GM21390 (cell line): ENCODE data around the gene DGUOK.
A peak's percentile ranks its signal among the peaks of the same experiment; 100 is the strongest.

Source experiments
- ATAC-seq: cut with Tn5 transposase; IDR thresholded peaks from one replicate; pipeline ENCODE4 v1.9.1; 2021; ENCODE audit not compliant: unreplicated experiment

The DGUOK gene

GRCh38 chr2:73993778-73994177, 67.1 kb downstream of the DGUOK start:
- no peak for ATAC-seq

GRCh38 chr2:73994178-73994831, 67.6 kb downstream of the DGUOK start:
- ATAC-seq: no peak

GRCh38 chr2:73995810-73996209, 69.1 kb downstream of the DGUOK start:
- ATAC-seq: no peak

DNA sequence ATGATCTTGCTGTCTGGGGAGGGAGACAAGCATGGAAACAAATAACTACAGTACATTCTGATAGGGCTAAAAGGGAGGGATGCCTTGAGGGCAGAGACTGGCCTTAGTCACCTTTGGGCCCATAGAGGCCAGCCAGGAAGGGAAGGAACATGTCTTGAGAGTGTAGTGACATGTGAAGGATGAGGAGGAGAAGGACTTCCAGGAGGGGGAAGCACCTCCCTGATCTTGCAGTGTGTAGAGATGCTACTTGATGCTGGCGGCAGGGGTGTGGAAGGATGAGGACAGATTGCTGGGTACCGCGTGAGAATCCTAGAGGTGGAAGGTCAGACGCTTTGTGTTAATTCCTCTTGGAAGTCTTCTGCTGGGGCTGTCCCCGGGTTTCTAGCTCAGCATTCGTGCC, 71.1 kb downstream of the DGUOK start:
- no peak for ATAC-seq

GRCh38 chr2:73998451-73998850, 71.8 kb downstream of the DGUOK start:
- no peak for ATAC-seq

DNA sequence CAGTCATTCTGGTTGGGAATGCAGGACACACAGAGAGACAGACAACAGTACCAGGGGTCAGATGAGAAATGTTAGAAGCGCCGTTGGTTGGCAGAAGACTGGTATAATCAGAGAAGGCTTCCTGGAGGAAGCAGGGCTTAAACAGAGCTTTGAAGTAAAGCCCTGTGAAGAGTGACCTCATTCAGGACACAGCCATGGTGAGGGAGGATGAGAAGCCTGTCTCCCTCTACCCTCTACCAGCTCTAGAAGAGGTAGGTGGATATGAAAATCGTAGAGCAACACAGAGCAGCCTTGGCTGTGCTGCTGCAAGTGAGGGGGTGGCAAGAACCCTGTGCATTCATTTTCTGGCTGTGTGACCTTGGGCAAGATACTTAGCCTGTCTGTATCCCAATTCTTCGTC, 72.3 kb downstream of the DGUOK start:
- ATAC-seq: no peak

GRCh38 chr2:73999881-74000597, 73.4 kb downstream of the DGUOK start:
- no peak for ATAC-seq

DNA sequence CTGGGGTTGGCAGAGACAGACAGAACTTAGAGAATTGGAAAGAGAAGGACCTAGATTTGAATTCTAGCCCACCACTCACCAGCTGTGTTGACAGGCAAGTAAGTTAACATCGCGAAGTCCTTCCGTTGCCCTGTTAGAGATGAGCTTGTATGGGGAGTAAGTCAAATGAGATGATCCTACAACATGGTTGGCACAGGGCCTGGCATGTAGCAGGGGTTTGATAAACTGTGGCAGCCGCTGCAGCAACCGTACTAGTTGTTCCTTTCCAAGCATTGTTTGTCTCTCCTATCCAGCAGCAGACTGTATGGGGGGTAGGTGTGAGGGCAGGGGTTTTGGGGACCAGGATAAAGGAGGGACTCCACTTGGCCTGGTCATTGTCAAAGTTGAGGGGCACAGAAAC, 74.0 kb downstream of the DGUOK start:
- ATAC-seq: no peak

- no peak for ATAC-seq
Observed at GRCh38 chr2:74001121-74001520, 74.4 kb downstream of the DGUOK start.

DNA sequence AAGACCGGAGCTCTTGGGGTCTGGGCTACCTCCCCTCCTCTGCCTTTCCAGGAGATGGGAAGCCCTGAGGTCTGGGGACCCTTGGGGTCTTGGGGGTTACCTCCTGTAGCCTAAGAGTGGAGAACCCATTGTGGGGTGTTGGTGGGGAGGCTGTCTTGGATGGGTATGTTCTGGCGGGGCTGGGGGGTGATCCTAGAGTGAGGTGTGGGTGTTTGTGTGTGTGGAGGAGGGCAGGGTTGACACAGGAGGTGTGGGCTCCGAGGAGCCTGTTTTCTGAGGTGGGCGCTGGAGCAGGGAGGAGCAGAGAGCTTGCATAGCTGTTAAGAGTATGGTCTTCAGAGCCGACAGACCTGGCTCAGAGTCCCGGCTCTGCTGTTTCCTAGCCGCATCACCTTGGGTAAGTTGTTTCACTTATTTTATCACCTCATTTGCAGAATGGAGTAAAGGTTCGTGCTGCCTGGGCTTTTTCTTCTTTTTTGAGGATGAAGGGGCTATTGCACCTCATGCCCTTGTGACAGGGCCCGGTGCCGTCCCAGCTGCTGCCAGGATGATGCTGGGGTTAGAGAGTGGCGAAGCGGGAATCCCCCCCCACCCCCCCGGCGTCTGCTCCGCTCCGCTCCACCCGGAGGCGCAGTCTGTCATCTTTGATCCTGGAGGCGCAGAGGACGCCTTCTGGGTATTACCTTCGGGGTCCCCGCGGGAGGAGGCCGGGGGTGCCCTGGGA, 75.3 kb downstream of the DGUOK start:
- peak; percentile 43 for ATAC-seq

DNA sequence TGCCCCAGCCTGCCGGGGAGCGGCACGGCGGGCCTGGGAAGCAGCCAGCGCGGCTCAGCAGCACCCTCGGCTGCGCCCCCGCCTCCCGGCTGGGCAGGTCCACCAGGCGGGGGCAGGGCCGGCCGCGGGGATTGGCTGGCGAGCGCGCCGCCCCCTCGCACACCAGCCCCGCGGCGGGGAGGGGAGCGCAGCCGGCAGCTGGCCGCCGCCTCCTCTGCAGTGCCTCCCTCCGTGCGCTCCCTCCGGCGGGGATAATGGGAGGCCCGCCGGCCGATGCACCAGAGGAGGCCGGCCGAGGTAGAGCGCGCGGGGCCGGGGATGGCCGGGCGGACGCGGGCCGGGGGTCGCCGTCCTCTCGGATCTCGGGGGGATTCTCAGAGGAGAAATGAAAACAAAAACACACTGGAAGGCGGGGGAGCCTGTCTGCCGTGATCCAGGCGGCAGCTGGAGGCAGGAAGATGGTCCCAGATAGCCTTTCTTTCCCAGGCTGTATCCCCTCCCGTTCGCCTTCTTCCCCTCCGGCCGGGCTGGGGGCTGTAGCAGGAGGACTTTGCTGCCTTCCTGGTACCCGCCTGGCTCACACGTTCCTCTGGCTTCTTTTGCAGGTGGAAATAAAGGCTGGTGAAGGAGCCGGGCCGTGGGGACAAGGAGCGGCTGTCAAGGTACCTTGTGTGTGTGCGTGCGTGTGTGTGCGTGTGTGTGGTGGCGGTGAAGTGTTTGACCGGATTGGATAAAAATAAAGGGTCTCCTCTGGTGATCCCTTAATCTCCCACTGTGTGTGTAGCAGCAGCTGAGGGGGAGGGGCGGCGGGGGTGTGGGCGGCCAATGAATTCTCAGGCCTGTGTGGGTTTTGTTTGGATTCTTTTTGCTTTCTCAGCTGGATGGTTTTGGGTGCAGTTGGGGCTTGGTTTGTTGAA, 76.1 kb downstream of the DGUOK start:
- ATAC-seq: peak; percentile 88

GRCh38 chr2:74003494-74004211, 77.0 kb downstream of the DGUOK start:
- no peak for ATAC-seq

DNA sequence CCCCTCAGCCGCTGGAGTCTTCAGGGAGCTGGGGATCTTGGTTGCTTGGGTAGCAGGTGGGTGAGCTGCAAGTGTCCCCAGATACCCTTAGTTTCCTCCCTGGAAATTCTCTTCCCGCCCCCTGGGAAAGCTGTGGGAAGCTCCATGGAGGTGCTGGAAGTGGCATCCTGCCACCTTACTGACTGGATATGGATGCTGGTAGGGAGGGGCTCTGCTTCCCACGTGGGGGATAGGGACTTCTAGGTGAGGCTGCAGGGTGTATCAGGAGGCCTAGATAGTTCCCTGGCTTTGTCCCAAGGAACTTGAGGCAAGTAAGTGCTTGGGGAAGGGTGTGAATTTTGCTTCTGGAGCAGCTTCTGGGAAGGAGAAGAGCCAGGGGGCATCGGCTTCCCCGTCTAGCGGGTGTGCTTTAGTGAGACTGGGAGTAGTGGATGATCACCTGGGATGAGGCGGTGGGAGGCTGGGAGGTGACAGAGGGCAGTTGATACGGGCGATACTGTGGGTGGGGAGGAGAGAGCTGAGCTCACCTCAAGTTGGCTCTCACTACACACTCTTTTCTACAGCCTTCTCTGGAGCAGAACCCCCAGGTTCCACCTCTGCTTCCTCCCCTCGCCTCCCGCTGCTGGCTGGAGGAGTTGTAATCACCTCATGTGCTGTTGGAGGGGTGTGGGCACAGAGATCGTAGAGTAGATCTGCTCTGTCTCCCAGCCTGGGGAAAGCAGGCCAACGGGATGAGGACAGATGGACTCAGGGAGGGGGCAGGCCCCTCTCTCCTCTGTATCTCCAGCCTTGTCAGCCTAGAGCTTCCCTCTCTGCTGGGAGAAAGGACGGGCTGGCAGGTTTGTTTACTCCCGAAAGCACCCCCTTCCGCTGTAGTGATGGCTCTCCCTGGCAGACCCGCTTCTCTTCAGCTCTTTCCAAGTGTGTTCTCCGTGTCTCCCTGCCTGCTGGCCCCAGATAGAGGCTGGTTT, 77.8 kb downstream of the DGUOK start:
- no peak for ATAC-seq

GRCh38 chr2:74005786-74006185, 79.1 kb downstream of the DGUOK start:
- ATAC-seq: no peak

DNA sequence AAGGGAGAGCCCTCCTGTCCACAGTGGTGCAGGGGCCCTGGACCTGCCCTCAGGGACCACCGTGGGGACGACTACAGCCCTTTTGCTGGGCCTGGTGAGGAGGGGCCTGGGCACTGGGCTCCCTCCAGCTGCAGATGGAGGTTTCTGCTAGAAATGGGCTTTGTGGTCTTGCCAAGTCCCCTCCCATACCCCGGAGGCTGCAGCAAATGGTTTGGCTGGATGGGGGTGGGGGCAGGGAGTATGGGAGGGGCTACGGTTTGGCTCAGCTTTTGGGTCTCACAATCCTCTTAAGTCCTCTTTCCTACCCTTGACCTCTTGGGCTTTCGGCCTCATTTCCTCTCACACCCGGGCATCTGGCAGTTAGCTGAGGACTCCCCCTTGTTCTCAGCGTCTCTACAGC, 79.8 kb downstream of the DGUOK start:
- no peak for ATAC-seq

DNA sequence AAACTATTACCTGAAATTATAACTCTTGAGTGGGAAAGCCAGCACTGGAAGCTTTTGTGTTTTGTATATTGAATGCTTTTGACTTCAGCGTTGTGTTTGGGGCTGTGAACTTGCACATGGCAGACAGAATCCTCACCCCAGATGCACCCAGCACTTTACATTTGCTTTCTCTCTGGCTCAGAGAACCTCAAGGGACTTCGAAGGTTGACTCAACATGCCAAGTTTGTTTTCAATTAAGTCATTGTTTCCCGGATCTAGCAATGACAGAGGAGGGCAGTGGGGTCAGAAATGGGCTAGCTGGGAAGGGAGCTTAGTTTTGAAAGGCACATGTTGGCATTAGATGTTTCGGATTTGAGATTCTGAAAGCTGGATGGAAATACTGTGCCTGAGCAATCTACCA, 80.4 kb downstream of the DGUOK start:
- ATAC-seq: no peak

- no peak for ATAC-seq
Observed at GRCh38 chr2:74007711-74008110, 81.0 kb downstream of the DGUOK start.
